ENCODE results near the gene PRKAG3.
"Not testable (repeated sequence)": the region's sequence is repeated elsewhere in the genome, so short reads cannot be mapped to it uniquely, and the experiment has no call there.

PRKAG3 gene

DNA sequence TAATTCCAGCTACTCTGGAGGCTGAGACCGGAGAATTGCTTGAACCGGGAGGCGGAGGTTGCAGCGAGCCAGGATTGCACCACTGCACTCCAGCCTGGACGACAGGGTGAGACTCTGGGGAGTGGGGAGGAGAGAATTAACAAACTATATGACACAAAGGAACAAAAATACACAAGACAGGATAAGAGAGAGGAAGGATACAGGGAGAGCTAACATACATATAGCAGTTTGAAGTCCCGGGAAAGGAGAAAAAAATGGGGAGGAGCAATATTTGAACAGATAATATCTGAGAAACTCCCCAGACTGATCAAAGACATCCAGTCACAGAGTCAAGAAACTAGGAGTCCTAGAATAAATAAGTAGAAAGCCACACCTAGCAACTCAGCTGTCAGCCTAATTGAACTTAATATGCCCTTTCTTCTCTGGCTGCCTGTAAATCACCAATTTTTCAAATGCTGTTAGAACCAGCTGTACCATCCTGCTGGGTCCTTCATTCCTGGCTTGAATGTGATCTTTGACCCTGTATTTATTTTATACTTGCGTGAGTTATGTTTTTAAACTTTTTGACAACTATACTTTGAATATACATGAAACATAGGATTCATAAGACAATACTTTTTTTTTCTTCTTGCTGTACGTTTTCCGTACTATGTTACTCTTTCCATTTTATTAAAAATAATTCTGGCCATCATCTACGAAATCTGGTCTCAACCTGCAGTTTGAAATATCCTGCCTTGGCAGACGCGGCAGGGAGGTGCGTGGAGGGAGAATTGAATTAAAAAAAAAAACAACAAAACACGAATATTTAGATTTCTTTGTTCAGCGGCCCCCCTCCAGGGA is 50.5 kb downstream of the PRKAG3 start:
- DNase-seq: no peak

DNA sequence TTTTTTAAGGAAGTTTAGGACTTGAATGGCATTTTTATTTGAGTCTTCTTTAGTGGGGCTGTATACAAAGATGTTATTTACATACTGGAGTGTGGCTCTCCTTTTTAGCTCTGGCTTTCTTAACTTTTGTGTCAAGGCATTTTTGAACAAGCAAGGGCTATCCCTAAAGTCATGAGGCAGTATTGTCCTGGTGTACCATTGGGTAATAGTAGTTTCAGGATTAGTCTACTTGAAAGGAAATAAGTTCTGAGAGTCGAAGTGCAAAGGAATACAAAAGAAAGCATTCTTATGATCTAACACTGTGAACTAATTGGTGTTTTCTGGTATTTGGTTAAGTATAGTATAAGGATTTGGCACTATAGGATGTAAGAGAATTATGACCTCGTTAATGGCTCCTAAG is 51.6 kb downstream of the PRKAG3 start:
- no peak for DNase-seq

DNA sequence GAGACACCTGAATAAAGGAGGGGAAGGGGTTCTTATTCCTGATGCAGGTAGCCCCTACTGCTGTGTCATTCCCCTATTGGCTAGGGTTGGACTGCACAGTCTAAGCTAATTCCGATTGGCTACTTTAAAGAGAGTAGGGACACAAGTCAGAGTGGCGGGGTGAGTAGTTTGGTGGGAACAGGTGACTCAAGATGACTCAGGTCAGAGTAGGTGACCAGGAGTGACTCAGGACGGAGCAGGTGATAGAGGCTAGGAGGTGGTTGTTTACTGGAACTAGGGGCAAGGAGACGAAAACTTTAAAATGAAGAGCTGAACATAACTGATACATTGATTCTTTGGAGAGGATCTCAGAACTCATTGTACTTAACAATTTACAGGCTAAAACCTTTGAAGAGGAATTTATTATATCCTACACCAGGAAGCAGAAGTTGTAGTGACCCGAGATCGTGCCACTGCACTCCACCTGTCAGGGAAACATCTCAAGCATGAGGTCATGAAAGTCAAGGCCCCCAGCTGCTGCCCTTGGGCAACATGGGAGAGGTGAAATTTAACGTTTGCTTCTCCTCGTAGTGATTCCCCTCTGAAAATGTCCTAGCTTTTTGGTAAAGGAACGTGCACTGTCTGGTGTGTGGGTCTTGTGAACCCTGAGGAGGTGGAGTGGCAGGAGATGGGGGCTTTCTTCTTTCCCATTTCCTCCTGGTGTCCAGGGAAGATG is 54.2 kb downstream of the PRKAG3 start:
- no peak for DNase-seq

DNA sequence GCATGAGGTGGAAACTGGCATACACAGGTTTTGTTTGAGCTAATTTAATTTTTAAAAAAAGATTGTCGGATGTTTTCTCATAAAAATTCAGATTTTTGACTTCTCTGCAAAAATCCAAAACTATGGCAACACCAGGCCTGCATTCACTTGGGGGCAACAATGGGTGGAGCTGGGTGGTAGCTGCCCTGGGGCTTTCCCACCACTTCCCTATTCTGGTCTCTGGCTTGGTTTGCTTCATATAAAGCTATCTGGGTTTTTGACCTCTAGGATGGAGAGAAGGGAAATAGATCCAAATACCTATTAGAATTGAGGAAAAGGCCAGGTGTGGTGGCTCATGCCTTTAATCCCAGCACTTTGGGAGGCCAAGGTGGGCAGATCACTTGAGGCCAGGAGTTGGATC is 55.1 kb downstream of the PRKAG3 start:
- no peak for DNase-seq

DNA sequence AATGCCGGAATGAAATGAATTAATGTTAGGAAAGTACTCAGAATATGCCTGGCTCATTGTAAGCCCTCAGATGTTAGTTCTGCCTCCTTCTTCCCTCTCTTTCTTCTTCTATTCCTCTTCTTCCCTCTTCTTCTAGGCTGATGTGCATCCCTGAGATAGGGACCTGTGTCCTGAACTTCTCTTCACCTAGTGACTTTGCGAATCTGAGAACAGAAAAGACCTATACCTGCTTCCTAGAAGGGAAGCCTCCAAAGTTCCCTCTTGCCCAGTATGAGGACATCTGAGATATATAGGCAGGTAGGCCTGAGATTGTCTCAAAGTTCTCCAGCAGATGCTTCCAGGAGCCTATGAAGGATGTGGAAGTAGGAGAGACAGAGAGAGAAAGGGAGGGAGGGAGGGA is 57.7 kb downstream of the PRKAG3 start:
- no peak for DNase-seq

DNA sequence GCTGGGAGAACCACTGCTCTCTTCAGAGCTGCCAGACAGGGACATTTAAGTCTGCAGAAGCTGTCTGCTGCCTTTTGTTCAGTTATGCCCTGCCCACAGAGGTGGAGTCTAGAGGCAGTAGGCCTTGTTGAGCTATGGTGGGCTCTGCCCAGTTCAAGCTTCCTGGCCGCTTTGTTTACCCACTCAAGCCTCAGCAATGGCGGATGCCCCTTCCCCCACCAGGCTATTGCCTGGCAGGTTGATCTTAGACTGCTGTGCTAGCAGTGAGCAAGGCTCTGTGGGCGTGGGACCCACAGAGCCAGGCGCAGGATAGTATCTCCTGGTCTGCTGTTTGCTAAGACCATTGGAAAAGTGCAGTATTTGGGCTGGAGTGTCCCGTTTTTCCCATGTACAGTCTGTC is 58.8 kb downstream of the PRKAG3 start:
- not testable (repeated sequence) for DNase-seq

Data from fibroblast of skin of abdomen (primary cell).